ENCODE measurements around the gene NECAB3. TPM values are rescaled to one million over a fixed set of nuclear protein-coding genes. Genes with fewer than 3 reads are reported as not detected.

NECAB3 gene
- total RNA-seq, 4 donors from 2014 or later = 12.6 to 25.9 (median 19.1) TPM

GRCh38 chr20:33645396-33645795 is 28.8 kb downstream of the NECAB3 start:
- Histone ChIP-seq H3K27ac (no peak overlapping the region), H3K4me1 (peaks cover 20 to 45% (median 36%) of the 10 kb centered on the region in 3 donors), H3K4me3 (no peak overlapping the region), H3K36me3 (peaks cover 4 to 61% (median 22%) of the 10 kb centered on the region in 3 donors), H3K27me3 (no peaks in the 10 kb centered on the region), H3K9me3 (no peaks in the 10 kb centered on the region)
- WGBS, 2 donors = 81 to 88% methylated on average over 2 of the region's 2 CpGs
- intact Hi-C loops (cut with DNase I) = no loop called here
- TF ChIP-seq POLR2A (IDR thresholded peaks at IDR 0.05) (no peak), CTCF (IDR thresholded peaks at IDR 0.05) (no peak)
- DNase-seq = no peak

GRCh38 chr20:33645072-33645358 is 29.2 kb downstream of the NECAB3 start:
- no peak for DNase-seq
- TF ChIP-seq POLR2A (IDR thresholded peaks at IDR 0.05) = no peak
- no peak for TF ChIP-seq CTCF (IDR thresholded peaks at IDR 0.05)
- peaks cover 7 to 64% (median 26%) of the 10 kb centered on the region in 3 donors for H3K36me3 ChIP-seq
- peaks cover 20 to 41% (median 32%) of the 10 kb centered on the region in 3 donors for H3K4me1 ChIP-seq
- intact Hi-C loops (cut with DNase I) = no loop called here
- no peaks in the 10 kb centered on the region for H3K9me3 ChIP-seq
- 33 to 82% methylated on average over 1 to 2 of the region's 4 CpGs for WGBS, 2 donors
- no peak overlapping the region for H3K4me3 ChIP-seq
- H3K27ac ChIP-seq = no peak overlapping the region
- H3K27me3 ChIP-seq = no peaks in the 10 kb centered on the region

GRCh38 chr20:33644313-33645071 is 29.7 kb downstream of the NECAB3 start:
- DNase-seq = no peak
- Histone ChIP-seq H3K9me3 (no peaks in the 10 kb centered on the region), H3K4me3 (no peak overlapping the region), H3K4me1 (peaks cover 18 to 36% (median 27%) of the 10 kb centered on the region in 3 donors), H3K27me3 (no peaks in the 10 kb centered on the region), H3K27ac (no peak overlapping the region), H3K36me3 (peaks cover 7 to 70% (median 27%) of the 10 kb centered on the region in 3 donors)
- intact Hi-C loops (cut with DNase I) = no loop called here
- WGBS, 2 donors = 94 to 95% methylated on average over 7 to 20 of the region's 28 CpGs
- TF ChIP-seq POLR2A (IDR thresholded peaks at IDR 0.05) (no peak), CTCF (IDR thresholded peaks at IDR 0.05) (no peak)

GRCh38 chr20:33640287-33640686 is 33.9 kb downstream of the NECAB3 start:
- H3K9me3 ChIP-seq = no peaks in the 10 kb centered on the region
- WGBS, 2 donors = 79 to 83% methylated on average over 13 of the region's 13 CpGs

More at GRCh38 chr20:33640287-33640686, 33.9 kb downstream of the NECAB3 start:
- TF ChIP-seq POLR2A (IDR thresholded peaks at IDR 0.05) = no peak
- TF ChIP-seq CTCF (IDR thresholded peaks at IDR 0.05) = no peak
- Histone ChIP-seq H3K27me3 (no peaks in the 10 kb centered on the region), H3K4me1 (no peaks in the 10 kb centered on the region), H3K27ac (no peak overlapping the region), H3K4me3 (no peak overlapping the region), H3K36me3 (peaks cover 7 to 100% (median 27%) of the 10 kb centered on the region in 3 donors)
- no peak for DNase-seq
- intact Hi-C loops (cut with DNase I) = no loop called here

All from esophagus squamous epithelium (tissue), 5 donors.